Large intestine (tissue), 3 donors: ENCODE data around the gene AKT3. TPM values are rescaled to one million over a fixed set of nuclear protein-coding genes. Genes with fewer than 3 reads are reported as not detected.

Source experiments
- DNase-seq, 2 donors: peaks; one replicate each; pipeline versions ENCODE4 v3.0.0 to v3.0.0-alpha.2; 2013
- H3K27ac ChIP-seq: one replicate; pipeline ENCODE4 v1.5.1; 2013; ENCODE audit warnings: low read length
- H3K27me3 ChIP-seq: 2 replicates; pipeline ENCODE4 v1.6.1; 2013; ENCODE audit warnings: low read length; ENCODE audit not compliant: control insufficient read depth, insufficient read depth
- H3K36me3 ChIP-seq: 2 replicates; pipeline ENCODE4 v1.6.1; 2013; ENCODE audit warnings: low read length; ENCODE audit not compliant: control insufficient read depth, insufficient read depth
- H3K4me1 ChIP-seq: one replicate; pipeline ENCODE4 v1.6.1; 2013; ENCODE audit warnings: low read length; ENCODE audit not compliant: control insufficient read depth, insufficient read depth
- H3K4me3 ChIP-seq: one replicate; pipeline ENCODE4 v1.5.1; 2013; ENCODE audit warnings: low read length
- H3K9me3 ChIP-seq: one replicate; pipeline ENCODE4 v1.6.1; 2013; ENCODE audit warnings: mild to moderate bottlenecking, low read depth, low read length, moderate library complexity; ENCODE audit not compliant: control insufficient read depth
- WGBS: methylation state at CpG from one replicate; pipeline ENCODE4 v1.1.5; 2013; ENCODE audit warnings: low lambda C conversion rate; ENCODE audit not compliant: insufficient coverage; 5-methylcytosine and 5-hydroxymethylcytosine counted together
- polyA plus RNA-seq: library from polyadenylated mRNA; unstranded; fragments of 120-200 nt; gene quantifications from one replicate; pipeline ENCODE4 v1.2.1, GENCODE V29; 2013

Gene AKT3
- polyA plus RNA-seq, 1 donor = 14.0 TPM

GRCh38 chr1:243756529-243756928 lies 93.5 kb downstream of the AKT3 start:
- Histone ChIP-seq H3K4me3 (no peak overlapping the region), H3K9me3 (no peaks in the 10 kb centered on the region), H3K27ac (no peak overlapping the region), H3K36me3 (no peaks in the 10 kb centered on the region), H3K4me1 (no peaks in the 10 kb centered on the region), H3K27me3 (no peaks in the 10 kb centered on the region)
- DNase-seq = no peak

- Histone ChIP-seq H3K9me3 (no peaks in the 10 kb centered on the region), H3K27me3 (no peaks in the 10 kb centered on the region), H3K4me3 (no peak overlapping the region), H3K4me1 (no peaks in the 10 kb centered on the region), H3K27ac (no peak overlapping the region), H3K36me3 (no peaks in the 10 kb centered on the region)
- no CpG with 5 or more reads among the region's 6 CpGs for WGBS
- DNase-seq = no peak
Measured at GRCh38 chr1:243754348-243754747, 95.7 kb downstream of the AKT3 start.

GRCh38 chr1:243751506-243751905 lies 98.5 kb downstream of the AKT3 start:
- WGBS = no CpG with 5 or more reads among the region's 1 CpG
- H3K9me3 ChIP-seq = no peaks in the 10 kb centered on the region
- no peaks in the 10 kb centered on the region for H3K4me1 ChIP-seq
- no peaks in the 10 kb centered on the region for H3K36me3 ChIP-seq
- no peaks in the 10 kb centered on the region for H3K27me3 ChIP-seq
- no peak overlapping the region for H3K27ac ChIP-seq
- DNase-seq = no peak
- H3K4me3 ChIP-seq = no peak overlapping the region

- WGBS = no CpG with 5 or more reads among the region's 3 CpGs
- peak; percentile 36 to 48 for DNase-seq
- Histone ChIP-seq H3K4me1 (no peaks in the 10 kb centered on the region), H3K4me3 (no peak overlapping the region), H3K9me3 (no peaks in the 10 kb centered on the region), H3K27me3 (no peaks in the 10 kb centered on the region), H3K27ac (no peak overlapping the region), H3K36me3 (no peaks in the 10 kb centered on the region)
Measured at GRCh38 chr1:243748706-243749283, 101.2 kb downstream of the AKT3 start.

DNA sequence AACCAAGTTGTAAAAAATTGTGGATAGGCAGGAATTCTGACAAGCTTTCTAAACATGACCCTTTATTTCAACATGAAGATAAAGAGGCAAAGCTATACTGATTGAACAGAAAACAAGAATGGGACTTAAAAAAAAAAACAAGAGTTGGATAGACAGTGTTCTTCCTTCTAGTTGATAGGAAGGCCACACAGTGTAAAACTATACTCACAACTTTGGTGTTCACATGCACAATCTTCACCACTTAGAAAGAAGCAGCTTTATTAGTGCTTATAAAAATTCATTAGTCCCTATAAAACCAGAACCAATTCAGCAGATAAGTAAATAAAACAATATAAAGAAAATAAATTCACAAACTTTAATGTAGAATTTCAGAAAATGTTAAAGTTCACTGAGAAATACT lies 101.8 kb downstream of the AKT3 start:
- Histone ChIP-seq H3K4me3 (no peak overlapping the region), H3K27me3 (no peaks in the 10 kb centered on the region), H3K4me1 (no peaks in the 10 kb centered on the region), H3K36me3 (no peaks in the 10 kb centered on the region), H3K27ac (no peak overlapping the region), H3K9me3 (no peaks in the 10 kb centered on the region)
- no peak for DNase-seq

DNA sequence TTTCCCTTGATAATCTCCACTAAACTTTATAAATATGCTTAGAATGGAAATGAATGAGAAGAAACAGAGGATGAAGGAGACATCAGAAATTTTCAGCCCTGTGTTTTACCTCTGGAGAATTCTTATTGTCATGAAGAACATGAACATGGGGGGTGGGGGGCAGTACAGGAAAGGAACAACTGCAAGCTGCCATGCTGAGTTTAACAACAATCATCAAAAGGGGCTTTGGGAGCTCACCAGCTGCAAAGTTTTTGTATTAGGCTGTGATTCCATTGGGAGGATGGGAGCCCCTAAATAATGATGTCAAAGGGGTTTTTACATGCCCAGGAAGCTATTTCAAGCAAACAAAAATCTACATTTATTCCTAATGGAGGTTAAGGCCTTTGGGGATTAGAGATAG lies 103.3 kb downstream of the AKT3 start:
- no peak for DNase-seq
- Histone ChIP-seq H3K36me3 (no peaks in the 10 kb centered on the region), H3K4me1 (no peaks in the 10 kb centered on the region), H3K9me3 (no peaks in the 10 kb centered on the region), H3K27ac (no peak overlapping the region), H3K4me3 (no peak overlapping the region), H3K27me3 (no peaks in the 10 kb centered on the region)

- H3K27me3 ChIP-seq = no peaks in the 10 kb centered on the region
- H3K9me3 ChIP-seq = no peaks in the 10 kb centered on the region
- H3K4me1 ChIP-seq = no peaks in the 10 kb centered on the region
- no peak overlapping the region for H3K4me3 ChIP-seq
- DNase-seq = no peak
- WGBS = 100% methylated on average over 1 of the region's 4 CpGs
- H3K27ac ChIP-seq = no peak overlapping the region
- H3K36me3 ChIP-seq = no peaks in the 10 kb centered on the region
Measured at GRCh38 chr1:243745356-243745755, 104.7 kb downstream of the AKT3 start.

- Histone ChIP-seq H3K4me1 (no peaks in the 10 kb centered on the region), H3K27me3 (no peaks in the 10 kb centered on the region), H3K9me3 (no peaks in the 10 kb centered on the region), H3K36me3 (no peaks in the 10 kb centered on the region), H3K27ac (no peak overlapping the region), H3K4me3 (no peak overlapping the region)
- DNase-seq = no peak
- no CpG with 5 or more reads among the region's 4 CpGs for WGBS
Measured at GRCh38 chr1:243742819-243743218, 107.2 kb downstream of the AKT3 start.

DNA sequence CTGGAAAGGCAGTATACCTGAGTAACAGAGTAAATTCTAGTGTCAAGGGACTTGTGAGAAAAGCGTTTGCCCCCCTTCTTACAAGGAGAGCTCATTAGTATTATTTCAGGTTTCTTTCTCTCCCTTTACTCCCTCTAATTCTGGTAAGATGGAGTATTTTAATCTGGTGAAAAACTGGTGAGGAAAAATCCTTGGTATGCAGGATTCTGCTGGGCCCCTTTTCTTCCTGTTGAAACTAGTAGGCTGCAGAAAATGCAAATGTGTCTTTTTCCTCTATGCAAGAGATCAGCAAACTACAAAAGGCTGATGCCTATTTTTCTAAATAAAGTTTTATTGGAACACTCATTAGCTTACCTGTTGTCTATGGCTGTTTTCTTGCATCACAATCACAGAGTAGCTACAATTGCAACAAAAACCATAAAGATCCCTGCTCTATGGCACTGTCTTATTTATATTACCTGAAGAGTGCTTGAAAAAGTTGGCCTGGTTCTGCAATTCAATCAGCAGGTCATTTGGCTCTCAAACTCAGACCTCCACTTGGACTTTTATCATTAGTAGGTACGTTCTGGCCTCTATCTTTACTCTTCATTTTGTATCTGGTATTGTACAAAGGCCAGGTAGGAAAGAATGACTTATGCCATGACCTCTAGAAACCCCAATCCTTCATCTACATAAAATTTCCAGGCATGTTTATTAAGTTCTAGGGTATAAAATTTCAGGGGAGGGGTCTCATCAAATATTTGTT lies 109.6 kb downstream of the AKT3 start:
- H3K36me3 ChIP-seq = no peaks in the 10 kb centered on the region
- H3K4me1 ChIP-seq = no peaks in the 10 kb centered on the region
- WGBS = 40% methylated on average over 1 of the region's 2 CpGs
- no peak overlapping the region for H3K27ac ChIP-seq
- H3K4me3 ChIP-seq = no peak overlapping the region
- no peak for DNase-seq
- H3K9me3 ChIP-seq = no peaks in the 10 kb centered on the region
- H3K27me3 ChIP-seq = no peaks in the 10 kb centered on the region

DNA sequence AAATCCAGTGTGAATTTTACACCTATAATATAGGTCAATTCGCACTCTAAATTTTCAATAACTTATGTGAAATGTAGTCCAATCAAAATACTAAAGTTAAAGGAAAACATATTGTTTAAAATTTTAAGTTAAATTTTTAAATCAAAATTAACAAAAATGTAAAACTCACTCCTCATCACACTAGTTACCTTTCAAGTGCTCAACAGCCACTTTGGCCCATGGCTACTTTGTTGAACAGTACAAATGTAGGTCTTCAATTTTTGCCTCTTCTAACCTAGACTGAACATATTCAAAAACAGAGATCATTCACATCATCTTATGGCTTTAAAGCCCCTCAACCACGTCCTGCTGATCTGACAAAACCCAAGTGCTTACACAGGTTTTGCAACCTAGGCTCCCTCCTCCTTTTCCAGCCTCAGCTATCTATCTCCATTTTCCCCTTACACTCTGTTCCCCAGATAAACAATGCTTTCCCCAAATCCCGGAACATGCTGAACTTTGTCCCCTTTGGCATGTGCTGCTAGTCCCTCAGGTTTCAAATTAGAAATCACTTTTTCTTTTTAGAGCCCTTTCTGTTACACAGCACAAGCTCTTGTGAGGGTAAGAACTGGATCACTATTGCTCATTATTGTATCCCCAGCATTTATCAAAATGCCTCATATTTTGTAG lies 110.6 kb downstream of the AKT3 start:
- no peaks in the 10 kb centered on the region for H3K9me3 ChIP-seq
- WGBS = 46% methylated on average over 2 of the region's 3 CpGs
- no peak for DNase-seq

DNA sequence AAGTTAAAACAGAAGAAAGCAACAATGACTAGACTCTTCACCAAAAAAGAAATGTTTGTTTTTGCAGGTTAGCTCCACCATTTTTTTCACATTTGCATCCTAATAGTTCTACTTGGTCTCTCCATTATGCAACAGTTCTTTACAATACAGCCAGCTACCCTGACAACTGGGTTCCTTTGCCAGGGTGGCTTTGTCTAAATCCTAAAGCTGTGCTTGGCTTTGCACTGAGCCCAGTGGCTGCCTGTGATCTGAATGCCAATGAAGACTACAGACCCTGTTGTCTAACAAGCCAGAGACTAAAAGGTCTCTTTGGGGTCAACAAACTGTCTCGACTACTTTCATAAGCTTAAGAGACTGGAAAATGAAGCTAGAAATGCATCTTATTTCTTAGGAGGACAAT lies 112.0 kb downstream of the AKT3 start:
- H3K9me3 ChIP-seq = no peaks in the 10 kb centered on the region
- no peak overlapping the region for H3K27ac ChIP-seq
- H3K36me3 ChIP-seq = no peaks in the 10 kb centered on the region
- WGBS = no CpG with 5 or more reads among the region's 1 CpG
- no peaks in the 10 kb centered on the region for H3K27me3 ChIP-seq
- H3K4me1 ChIP-seq = no peaks in the 10 kb centered on the region
- no peak for DNase-seq
- H3K4me3 ChIP-seq = no peak overlapping the region

More for the DNA sequence above, 110.6 kb downstream of the AKT3 start:
- Histone ChIP-seq H3K4me1 (no peaks in the 10 kb centered on the region), H3K27me3 (no peaks in the 10 kb centered on the region), H3K27ac (no peak overlapping the region), H3K36me3 (no peaks in the 10 kb centered on the region), H3K4me3 (no peak overlapping the region)
